ENCODE results near the gene PPARGC1A.

Gene PPARGC1A

GRCh38 chr4:23768541-23768940 lies 121.3 kb downstream of the PPARGC1A start:
- no peak for DNase-seq

GRCh38 chr4:23766344-23766743 lies 123.5 kb downstream of the PPARGC1A start:
- DNase-seq: no peak

- no peak for DNase-seq
Observed at GRCh38 chr4:23763559-23763958, 126.3 kb downstream of the PPARGC1A start.

DNA sequence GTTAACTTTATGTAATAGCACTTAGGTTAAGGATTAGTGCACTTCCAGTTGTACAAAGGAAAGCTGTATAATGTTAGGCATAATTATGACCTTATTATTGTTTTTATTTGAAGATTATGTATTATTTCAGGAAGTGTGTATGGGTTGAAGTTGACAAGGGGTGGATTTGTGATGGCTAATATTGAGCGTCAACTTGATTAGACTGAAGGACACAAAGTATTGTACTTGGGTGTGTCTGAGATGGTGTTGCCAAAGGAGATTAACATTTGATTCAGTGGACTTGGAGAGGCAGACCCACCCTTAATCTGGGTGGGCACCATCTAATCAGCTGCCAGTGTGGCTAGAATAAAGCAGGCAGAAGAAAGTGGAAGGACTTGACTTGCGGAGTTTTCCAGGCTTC lies 127.3 kb downstream of the PPARGC1A start:
- no peak for DNase-seq

DNA sequence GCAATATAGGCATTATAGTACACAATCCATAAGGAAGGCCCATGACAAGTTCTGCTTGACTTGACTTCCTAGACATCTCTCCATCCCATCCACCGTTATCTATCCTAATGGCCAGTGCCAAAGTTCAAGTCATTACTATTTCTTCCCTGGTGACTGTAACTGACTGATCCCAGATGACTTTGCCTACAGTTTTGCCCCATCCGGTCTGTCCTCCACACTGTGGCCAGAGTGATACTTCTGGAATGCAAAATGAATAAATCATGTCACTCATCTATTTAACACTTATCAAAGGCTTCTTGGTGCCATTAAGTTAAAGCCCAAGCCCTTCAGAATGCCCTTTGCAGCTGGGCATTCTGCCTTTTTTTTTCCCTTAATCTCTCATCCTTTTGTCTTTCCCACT lies 130.8 kb downstream of the PPARGC1A start:
- no peak for DNase-seq

GRCh38 chr4:23754688-23755087 lies 135.2 kb downstream of the PPARGC1A start:
- DNase-seq: no peak

DNA sequence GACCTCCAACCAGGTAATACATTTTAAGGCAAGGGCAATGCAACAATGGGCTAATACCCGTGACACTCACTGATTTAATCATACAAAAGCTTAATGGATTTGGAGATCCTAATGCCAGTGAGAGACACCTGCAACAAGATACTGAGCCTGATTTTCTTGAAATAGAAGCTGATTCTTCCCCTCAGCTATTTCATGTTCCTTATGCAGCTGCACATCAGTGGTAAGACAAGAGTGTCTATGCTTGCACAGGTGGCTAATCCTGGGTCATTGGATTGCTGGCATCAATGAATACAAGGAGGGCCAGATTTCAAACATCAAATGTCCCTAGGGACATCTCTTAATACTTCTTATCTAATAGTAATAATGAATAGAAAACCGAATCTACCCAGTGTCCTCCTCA lies 139.7 kb downstream of the PPARGC1A start:
- no peak for DNase-seq

DNA sequence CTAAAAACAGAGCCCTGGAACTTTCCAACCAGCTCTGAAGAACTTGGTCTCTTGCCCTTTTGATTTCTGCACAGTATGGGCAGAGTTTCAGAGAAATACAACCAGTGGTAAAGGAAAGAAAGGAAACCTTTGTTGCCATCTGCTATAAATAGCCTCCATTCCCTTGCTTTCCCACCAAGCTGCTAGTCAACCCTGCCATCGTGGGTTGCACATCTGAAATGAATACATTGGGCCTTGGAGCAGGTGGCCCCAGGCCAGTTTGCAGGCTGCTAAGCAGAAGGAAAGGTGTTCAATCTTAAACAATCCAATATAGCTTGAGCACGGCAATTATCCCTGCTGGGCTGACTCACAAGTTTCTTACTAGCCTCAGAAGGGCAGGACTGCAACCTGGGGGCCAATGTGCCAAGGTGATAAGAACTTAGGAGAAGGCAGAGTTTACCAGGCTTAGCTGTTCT lies 142.5 kb downstream of the PPARGC1A start:
- DNase-seq: no peak

- no peak for DNase-seq
Observed at GRCh38 chr4:23746672-23747071, 143.2 kb downstream of the PPARGC1A start.

GRCh38 chr4:23746027-23746426 lies 143.8 kb downstream of the PPARGC1A start:
- no peak for DNase-seq

- DNase-seq: no peak
Observed at GRCh38 chr4:23745377-23745776, 144.5 kb downstream of the PPARGC1A start.

Measured in NCI-H1105 (cell line).